H9 (cell line): ENCODE data around the gene ATP5MC3. TPM values are rescaled to one million over a fixed set of nuclear protein-coding genes. Genes with fewer than 3 reads are reported as not detected.

ENCODE experiments used
- DNase-seq: peaks from one replicate; pipeline ENCODE4 v3.0.0-alpha.2; 2017
- H2AFZ ChIP-seq: one replicate; pipeline ENCODE4 v1.6.1; 2013; ENCODE audit warnings: mild to moderate bottlenecking, low read length, control low read depth, moderate library complexity
- H2AK5ac ChIP-seq: 2 replicates; pipeline ENCODE4 v1.6.1; 2013; ENCODE audit warnings: low read length, control low read depth, mixed read lengths; ENCODE audit not compliant: insufficient read length
- H2BK120ac ChIP-seq: one replicate; pipeline ENCODE4 v1.6.1; 2013; ENCODE audit warnings: low read depth, mild to moderate bottlenecking, low read length, control low read depth, inconsistent platforms; ENCODE audit not compliant: poor library complexity, severe bottlenecking
- H2BK12ac ChIP-seq: 2 replicates; pipeline ENCODE4 v1.6.1; 2013; ENCODE audit warnings: low read length, control low read depth, mixed read lengths, low read depth; ENCODE audit not compliant: insufficient read length
- H2BK15ac ChIP-seq: 2 replicates; pipeline ENCODE4 v1.6.1; 2013; ENCODE audit warnings: low read depth, low read length, control low read depth
- H2BK20ac ChIP-seq: one replicate; pipeline ENCODE4 v1.6.1; 2013; ENCODE audit warnings: low read depth, mild to moderate bottlenecking, low read length, control low read depth, inconsistent platforms; ENCODE audit not compliant: poor library complexity, severe bottlenecking
- H2BK5ac ChIP-seq: 2 replicates; pipeline ENCODE4 v1.6.1; 2013; ENCODE audit warnings: low read length, control low read depth, mixed read lengths; ENCODE audit not compliant: insufficient read length
- H3K14ac ChIP-seq: 2 replicates; pipeline ENCODE4 v1.6.1; 2013; ENCODE audit warnings: low read length, control low read depth; ENCODE audit not compliant: insufficient read depth
- H3K18ac ChIP-seq: 2 replicates; pipeline ENCODE4 v1.6.1; 2013; ENCODE audit warnings: low read depth, mild to moderate bottlenecking, mixed read lengths, low read length, control low read depth; ENCODE audit not compliant: insufficient read length
- H3K23ac ChIP-seq: 2 replicates; pipeline ENCODE4 v1.6.1; 2013; ENCODE audit warnings: low read length, control low read depth, mixed read lengths, low read depth; ENCODE audit not compliant: insufficient read length
- H3K23me2 ChIP-seq: 2 replicates; pipeline ENCODE4 v1.6.1; 2013; ENCODE audit warnings: low read depth, mild to moderate bottlenecking, mixed read lengths, low read length, control low read depth; ENCODE audit not compliant: insufficient read length, poor library complexity, severe bottlenecking
- H3K27ac ChIP-seq: 2 replicates; pipeline ENCODE4 v1.5.1; 2013; ENCODE audit warnings: low read length, control low read depth, mixed read lengths, low read depth; ENCODE audit not compliant: insufficient read length
- H3K27me3 ChIP-seq: 2 replicates; pipeline ENCODE4 v1.6.1; 2013; ENCODE audit warnings: low read length, control low read depth, inconsistent platforms; ENCODE audit not compliant: insufficient read depth
- H3K4ac ChIP-seq: 2 replicates; pipeline ENCODE4 v1.6.1; 2013; ENCODE audit warnings: low read depth, mild to moderate bottlenecking, control low read depth, inconsistent platforms, low read length, moderate library complexity
- H3K4me1 ChIP-seq: 2 replicates; pipeline ENCODE4 v1.6.1; 2013; ENCODE audit warnings: low read length, control low read depth, inconsistent platforms; ENCODE audit not compliant: insufficient read depth
- H3K4me2 ChIP-seq: 2 replicates; pipeline ENCODE4 v1.6.1; 2013; ENCODE audit warnings: low read length, control low read depth, mixed read lengths; ENCODE audit not compliant: insufficient read length, insufficient read depth
- H3K56ac ChIP-seq: 2 replicates; pipeline ENCODE4 v1.6.1; 2013; ENCODE audit warnings: low read depth, mild to moderate bottlenecking, mixed read lengths, low read length, control low read depth; ENCODE audit not compliant: insufficient read length
- H3K79me1 ChIP-seq: 2 replicates; pipeline ENCODE4 v1.6.1; 2013; ENCODE audit warnings: low read depth, mild to moderate bottlenecking, moderate library complexity, low read length, control low read depth, inconsistent platforms; ENCODE audit not compliant: insufficient read depth, poor library complexity, severe bottlenecking
- H3K79me2 ChIP-seq: 2 replicates; pipeline ENCODE4 v1.6.1; 2013; ENCODE audit warnings: low read length, control low read depth, inconsistent platforms; ENCODE audit not compliant: insufficient read depth
- H3K9ac ChIP-seq: 2 replicates; pipeline ENCODE4 v1.6.1; 2013; ENCODE audit warnings: low read length, control low read depth, mixed read lengths; ENCODE audit not compliant: insufficient read length; ENCODE audit errors: extremely low read depth
- H3K9me3 ChIP-seq: one replicate; pipeline ENCODE4 v1.6.1; 2013; ENCODE audit warnings: low read depth, low read length, inconsistent platforms; ENCODE audit not compliant: control insufficient read depth
- H3T11ph ChIP-seq: one replicate; pipeline ENCODE4 v1.6.1; 2013; ENCODE audit warnings: mild to moderate bottlenecking, low read length, control low read depth, inconsistent platforms
- H4K20me1 ChIP-seq: one replicate; pipeline ENCODE4 v1.6.1; 2013; ENCODE audit not compliant: control insufficient read depth, insufficient read length, insufficient read depth
- H4K5ac ChIP-seq: 2 replicates; pipeline ENCODE4 v1.6.1; 2013; ENCODE audit warnings: low read depth, mild to moderate bottlenecking, mixed read lengths, low read length, control low read depth; ENCODE audit not compliant: insufficient read length
- H4K8ac ChIP-seq: replicated peaks from 2 replicates; pipeline ENCODE4 v1.6.1; 2013; ENCODE audit warnings: low read length, control low read depth, mixed read lengths, low read depth; ENCODE audit not compliant: insufficient read length
- H4K91ac ChIP-seq: 2 replicates; pipeline ENCODE4 v1.6.1; 2013; ENCODE audit warnings: low read depth, mild to moderate bottlenecking, moderate library complexity, mixed read lengths, low read length, control low read depth; ENCODE audit not compliant: insufficient read length
- H3K27ac Mint-ChIP-seq, 3 experiments: 2 replicates in 2 of 3; 3 replicates in 1 of 3; pipeline ENCODE4 v1.8.0; 2020 to 2021; ENCODE audit warnings: mixed read lengths in 3 of 3, mild to moderate bottlenecking in 1 of 3, moderate library complexity in 1 of 3
- H3K27me3 Mint-ChIP-seq: 2 replicates; pipeline ENCODE4 v1.8.0; 2021; ENCODE audit warnings: low read depth, mild to moderate bottlenecking, moderate library complexity, mixed read lengths
- H3K36me3 Mint-ChIP-seq, 3 experiments: 2 replicates in 2 of 3; 3 replicates in 1 of 3; pipeline ENCODE4 v1.8.0; 2020 to 2021; ENCODE audit warnings: low read depth in 3 of 3, mixed read lengths in 3 of 3; ENCODE audit not compliant: insufficient read depth in 1 of 3
- H3K4me1 Mint-ChIP-seq, 2 experiments: 2 replicates each; pipeline ENCODE4 v1.8.0; 2020; ENCODE audit warnings: mixed read lengths in 2 of 2
- H3K4me3 Mint-ChIP-seq, 2 experiments: 2 replicates in 1 of 2; 3 replicates in 1 of 2; pipeline ENCODE4 v1.8.0; 2020 to 2021; ENCODE audit warnings: mild to moderate bottlenecking in 2 of 2, mixed read lengths in 2 of 2, moderate library complexity in 1 of 2
- H3K9me3 Mint-ChIP-seq, 2 experiments: 2 replicates in 1 of 2; 3 replicates in 1 of 2; pipeline ENCODE4 v1.8.0; 2020; ENCODE audit warnings: mild to moderate bottlenecking in 2 of 2, mixed read lengths in 2 of 2, moderate library complexity in 1 of 2
- CTCF ChIP-seq: fragments of 200-600 bp; sonication (generic); conservative IDR thresholded peaks from 3 replicates; pipeline ENCODE4 v1.8.0; 2021; ENCODE audit warnings: antibody characterized with exemption, mild to moderate bottlenecking
- WGBS: extraction: QIAGEN DNeasy Blood & Tissue Kit; methylation state at CpG from one replicate; pipeline ENCODE4 v1.1.7; 2013; ENCODE audit warnings: missing lambda C conversion rate, low lambda C conversion rate, mixed read lengths; ENCODE audit not compliant: insufficient read length; ENCODE audit errors: extremely low coverage; 5-methylcytosine and 5-hydroxymethylcytosine counted together
- total RNA-seq: library from RNA; stranded (reverse); gene quantifications from 2 replicates; pipeline ENCODE4 v1.2.1, GENCODE V29; 2021

The ATP5MC3 gene
- total RNA-seq, 1 experiment from 2014 or later, result 326 TPM

- DNase-seq, result no peak
- TF ChIP-seq CTCF, result no peak
- Histone ChIP-seq H4K8ac (no peak overlapping the region), H3K4me2 (peak overlapping the region; percentile 51), H2BK12ac (no peak overlapping the region), H3K27ac (no peak overlapping the region), H3K27me3 (no peaks in the 10 kb centered on the region), H3K79me1 (peaks cover 5% of the 10 kb centered on the region), H4K20me1 (no peaks in the 10 kb centered on the region), H3K4ac (no peak overlapping the region), H2AK5ac (no peak overlapping the region), H2BK20ac (no peak overlapping the region), H2AFZ (no peak overlapping the region), H3T11ph (no peak overlapping the region), H3K18ac (no peak overlapping the region), H3K9ac (no peak overlapping the region), H3K14ac (no peak overlapping the region), H3K9me3 (no peaks in the 10 kb centered on the region), H3K56ac (no peak overlapping the region), H3K23me2 (no peaks in the 10 kb centered on the region), H4K5ac (no peak overlapping the region), H2BK120ac (no peak overlapping the region), H2BK5ac (no peak overlapping the region), H2BK15ac (no peak overlapping the region), H3K23ac (no peak overlapping the region), H3K4me1 (no peaks in the 10 kb centered on the region), H3K79me2 (peaks cover 18% of the 10 kb centered on the region), H4K91ac (no peak overlapping the region)
- peaks cover 0 to 2% (median 2%) of the 10 kb centered on the region in 3 experiments; a peak in 6 of 7 replicates for H3K36me3 Mint-ChIP-seq
- H3K27ac Mint-ChIP-seq, result no peak overlapping the region
- WGBS, result no CpG with 5 or more reads among the region's 3 CpGs
- H3K27me3 Mint-ChIP-seq, result no peaks in the 10 kb centered on the region
- no peaks in the 10 kb centered on the region; a peak in 1 of 5 replicates for H3K9me3 Mint-ChIP-seq
- peaks cover 13 to 19% of the 10 kb centered on the region in 2 experiments for H3K4me1 Mint-ChIP-seq
- H3K4me3 Mint-ChIP-seq, result peak overlapping the region; percentile 99 to 100
These were observed 12.3 kb downstream of the ATP5MC3 start for GRCh38 chr2:175169191-175169590.
